C4-2B (cell line): ENCODE measurements around the gene GMDS.

Experiments used
- H3K27ac ChIP-seq: fragments of 450-650 bp; 2 replicates; pipeline ENCODE4 v1.5.1; 2017
- ZFX ChIP-seq: fragments of 450-650 bp; IDR thresholded peaks from 2 replicates; pipeline ENCODE4 v1.6.1; 2017
- TF ChIP-seq, protein P1 (sequence below): fragments of 450-650 bp; conservative IDR thresholded peaks from 2 replicates; pipeline ENCODE4 v1.5.1; 2017; ENCODE audit warnings: mild to moderate bottlenecking

Gene GMDS

DNA sequence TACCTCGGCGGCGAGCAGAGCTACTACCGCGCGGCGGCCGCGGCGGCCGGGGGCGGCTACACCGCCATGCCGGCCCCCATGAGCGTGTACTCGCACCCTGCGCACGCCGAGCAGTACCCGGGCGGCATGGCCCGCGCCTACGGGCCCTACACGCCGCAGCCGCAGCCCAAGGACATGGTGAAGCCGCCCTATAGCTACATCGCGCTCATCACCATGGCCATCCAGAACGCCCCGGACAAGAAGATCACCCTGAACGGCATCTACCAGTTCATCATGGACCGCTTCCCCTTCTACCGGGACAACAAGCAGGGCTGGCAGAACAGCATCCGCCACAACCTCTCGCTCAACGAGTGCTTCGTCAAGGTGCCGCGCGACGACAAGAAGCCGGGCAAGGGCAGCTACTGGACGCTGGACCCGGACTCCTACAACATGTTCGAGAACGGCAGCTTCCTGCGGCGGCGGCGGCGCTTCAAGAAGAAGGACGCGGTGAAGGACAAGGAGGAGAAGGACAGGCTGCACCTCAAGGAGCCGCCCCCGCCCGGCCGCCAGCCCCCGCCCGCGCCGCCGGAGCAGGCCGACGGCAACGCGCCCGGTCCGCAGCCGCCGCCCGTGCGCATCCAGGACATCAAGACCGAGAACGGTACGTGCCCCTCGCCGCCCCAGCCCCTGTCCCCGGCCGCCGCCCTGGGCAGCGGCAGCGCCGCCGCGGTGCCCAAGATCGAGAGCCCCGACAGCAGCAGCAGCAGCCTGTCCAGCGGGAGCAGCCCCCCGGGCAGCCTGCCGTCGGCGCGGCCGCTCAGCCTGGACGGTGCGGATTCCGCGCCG lies 634.7 kb downstream of the GMDS start:
- no peak for TF ChIP-seq ZFX
- TF ChIP-seq, protein P1, sequence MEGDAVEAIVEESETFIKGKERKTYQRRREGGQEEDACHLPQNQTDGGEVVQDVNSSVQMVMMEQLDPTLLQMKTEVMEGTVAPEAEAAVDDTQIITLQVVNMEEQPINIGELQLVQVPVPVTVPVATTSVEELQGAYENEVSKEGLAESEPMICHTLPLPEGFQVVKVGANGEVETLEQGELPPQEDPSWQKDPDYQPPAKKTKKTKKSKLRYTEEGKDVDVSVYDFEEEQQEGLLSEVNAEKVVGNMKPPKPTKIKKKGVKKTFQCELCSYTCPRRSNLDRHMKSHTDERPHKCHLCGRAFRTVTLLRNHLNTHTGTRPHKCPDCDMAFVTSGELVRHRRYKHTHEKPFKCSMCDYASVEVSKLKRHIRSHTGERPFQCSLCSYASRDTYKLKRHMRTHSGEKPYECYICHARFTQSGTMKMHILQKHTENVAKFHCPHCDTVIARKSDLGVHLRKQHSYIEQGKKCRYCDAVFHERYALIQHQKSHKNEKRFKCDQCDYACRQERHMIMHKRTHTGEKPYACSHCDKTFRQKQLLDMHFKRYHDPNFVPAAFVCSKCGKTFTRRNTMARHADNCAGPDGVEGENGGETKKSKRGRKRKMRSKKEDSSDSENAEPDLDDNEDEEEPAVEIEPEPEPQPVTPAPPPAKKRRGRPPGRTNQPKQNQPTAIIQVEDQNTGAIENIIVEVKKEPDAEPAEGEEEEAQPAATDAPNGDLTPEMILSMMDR: no peak
- H3K27ac ChIP-seq: no peak overlapping the region

DNA sequence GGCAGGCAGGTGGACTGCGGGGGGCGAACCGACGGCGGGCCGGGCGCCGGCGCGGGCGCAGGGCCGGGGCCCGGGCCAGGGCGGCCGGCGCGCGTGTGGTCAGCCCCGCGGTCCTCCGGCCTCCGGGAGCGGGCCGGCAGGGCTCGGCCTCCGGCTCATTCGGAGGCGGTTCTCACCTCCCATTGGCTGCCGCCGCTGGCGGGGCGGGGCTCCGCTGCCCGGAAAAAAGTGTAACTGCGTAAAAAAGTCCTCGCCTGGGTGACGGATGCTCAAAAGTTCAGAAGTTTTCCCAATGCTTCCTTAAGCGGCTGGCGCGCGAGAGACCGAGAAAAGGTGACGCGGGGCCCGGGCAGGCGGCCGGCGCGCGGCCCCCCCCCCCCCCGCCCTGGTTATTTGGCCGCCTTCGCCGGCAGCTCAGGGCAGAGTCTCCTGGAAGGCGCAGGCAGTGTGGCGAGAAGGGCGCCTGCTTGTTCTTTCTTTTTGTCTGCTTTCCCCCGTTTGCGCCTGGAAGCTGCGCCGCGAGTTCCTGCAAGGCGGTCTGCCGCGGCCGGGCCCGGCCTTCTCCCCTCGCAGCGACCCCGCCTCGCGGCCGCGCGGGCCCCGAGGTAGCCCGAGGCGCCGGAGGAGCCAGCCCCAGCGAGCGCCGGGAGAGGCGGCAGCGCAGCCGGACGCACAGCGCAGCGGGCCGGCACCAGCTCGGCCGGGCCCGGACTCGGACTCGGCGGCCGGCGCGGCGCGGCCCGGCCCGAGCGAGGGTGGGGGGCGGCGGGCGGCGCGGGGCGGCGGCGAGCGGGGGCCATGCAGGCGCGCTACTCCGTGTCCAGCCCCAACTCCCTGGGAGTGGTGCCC lies 635.5 kb downstream of the GMDS start, which contains the start of gene FOXC1:
FOXC1 (plus strand) TSS at position 268 of the 849 bp plus-strand sequence; CDS start at position 799, 531 bp downstream.
- TF ChIP-seq, protein P1: no peak
- TF ChIP-seq ZFX: 0 out of 2 replicates have a peak, but pooled peaks have one; percentile 33
- H3K27ac ChIP-seq: no peak within 1 kb of the TSS; the same call in 1 of the 2 replicates

DNA sequence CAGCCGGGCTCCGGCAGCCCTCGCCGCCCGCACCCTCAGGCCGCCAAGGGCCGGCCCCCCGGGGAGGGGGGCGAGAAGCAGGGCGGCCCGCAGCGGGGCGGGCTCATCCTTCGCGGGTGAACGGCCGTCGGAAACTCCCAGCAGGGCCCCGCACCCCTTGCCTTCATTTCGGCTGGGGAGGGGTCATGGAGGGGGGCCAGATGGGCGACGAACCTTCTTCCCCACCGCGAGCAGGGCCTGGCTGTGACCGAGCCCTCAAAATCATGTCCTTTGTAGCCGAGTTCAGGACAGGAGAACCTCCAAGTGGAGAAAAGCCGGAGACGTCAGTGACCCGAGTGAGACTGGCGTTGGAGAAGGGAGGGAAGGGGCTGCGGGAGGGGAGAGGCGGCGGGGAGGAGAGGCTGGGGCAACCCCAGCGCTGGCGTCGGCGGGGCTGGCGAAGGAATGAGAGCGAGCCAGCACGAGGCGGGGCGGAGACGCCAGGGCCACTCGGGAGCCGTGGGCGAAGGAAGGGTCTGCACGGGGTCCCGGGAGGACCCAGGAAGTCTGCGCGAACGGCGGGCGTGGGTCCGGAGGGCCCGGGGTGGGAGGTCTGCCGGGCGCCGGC lies 636.3 kb downstream of the GMDS start:
- TF ChIP-seq, protein P1: no peak
- TF ChIP-seq ZFX: no peak
- no peak overlapping the region; the same call in 1 of the 2 replicates for H3K27ac ChIP-seq

DNA sequence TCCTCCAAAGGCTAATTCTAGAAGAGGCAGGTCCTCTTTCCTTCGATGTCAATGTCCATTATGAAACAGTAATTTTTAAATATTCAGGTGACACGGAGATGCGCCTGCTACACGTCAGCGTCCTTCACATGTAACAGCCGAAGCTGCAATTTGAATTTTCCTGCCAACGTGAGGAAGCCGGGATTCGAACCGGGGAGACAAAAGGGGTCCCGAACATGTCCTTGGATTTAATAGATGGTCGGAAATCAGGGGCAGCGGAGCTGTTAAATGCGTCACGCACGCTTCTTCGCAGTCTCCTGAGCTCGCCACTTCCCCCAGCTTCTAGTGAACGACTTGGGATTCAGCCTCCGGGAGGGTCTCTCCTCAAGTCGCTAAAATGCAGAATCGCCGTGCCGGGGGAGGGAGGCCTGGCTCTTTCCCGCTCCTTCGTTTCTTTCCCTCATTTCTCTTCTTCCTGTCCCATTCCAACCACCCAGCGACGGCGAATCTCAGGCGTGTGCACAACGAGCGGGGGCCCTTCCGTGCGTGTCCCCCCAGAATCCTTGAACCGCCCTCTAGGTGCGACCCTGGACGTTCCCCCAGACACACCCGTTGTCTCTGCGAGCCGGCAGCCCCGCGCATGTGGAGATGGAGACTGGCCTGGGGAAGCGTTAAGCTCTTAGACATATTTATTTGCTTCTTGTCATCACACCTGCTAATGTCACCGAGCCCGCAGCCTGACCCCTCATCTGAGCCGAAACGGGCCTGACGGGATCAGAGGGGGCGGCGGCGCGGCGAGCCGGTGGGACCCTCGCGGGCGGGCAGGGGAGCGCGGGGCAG lies 637.0 kb downstream of the GMDS start:
- no peak overlapping the region for H3K27ac ChIP-seq
- TF ChIP-seq ZFX: no peak
- TF ChIP-seq, protein P1: no peak

DNA sequence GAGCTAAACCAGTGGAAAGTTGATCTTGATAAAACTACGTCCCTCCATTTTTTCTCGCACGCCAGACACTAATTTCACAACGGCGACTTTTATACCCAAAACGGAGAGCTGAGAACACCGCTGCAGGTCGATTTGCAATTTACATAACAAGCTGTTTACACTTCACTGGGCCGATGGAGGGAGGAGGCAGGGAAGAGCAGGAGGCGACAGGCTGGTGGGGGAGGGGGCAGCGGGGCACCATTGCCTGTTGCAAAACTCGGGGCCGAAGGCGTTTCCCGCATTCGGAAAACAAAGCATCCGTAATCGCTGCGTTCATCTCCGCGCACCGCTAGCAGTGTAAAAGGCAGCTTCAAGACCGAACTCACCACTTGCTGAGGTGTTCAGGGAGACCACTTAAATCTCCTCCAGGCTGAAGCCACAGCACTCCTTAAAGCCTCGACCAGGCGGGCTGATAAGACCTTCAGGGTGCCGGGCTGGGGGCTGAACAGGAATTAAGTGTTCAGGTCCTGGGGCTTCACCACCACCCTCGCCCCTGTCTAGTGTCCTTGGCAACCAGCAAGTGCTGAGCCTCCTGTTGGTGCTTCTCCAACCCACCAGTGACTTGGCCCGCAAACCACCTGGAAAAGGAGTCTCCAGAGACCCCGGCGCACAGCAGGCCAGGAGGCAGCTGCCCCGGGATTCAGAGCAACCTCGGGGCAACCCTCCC lies 637.7 kb downstream of the GMDS start:
- no peak for TF ChIP-seq ZFX
- H3K27ac ChIP-seq: no peak overlapping the region

DNA sequence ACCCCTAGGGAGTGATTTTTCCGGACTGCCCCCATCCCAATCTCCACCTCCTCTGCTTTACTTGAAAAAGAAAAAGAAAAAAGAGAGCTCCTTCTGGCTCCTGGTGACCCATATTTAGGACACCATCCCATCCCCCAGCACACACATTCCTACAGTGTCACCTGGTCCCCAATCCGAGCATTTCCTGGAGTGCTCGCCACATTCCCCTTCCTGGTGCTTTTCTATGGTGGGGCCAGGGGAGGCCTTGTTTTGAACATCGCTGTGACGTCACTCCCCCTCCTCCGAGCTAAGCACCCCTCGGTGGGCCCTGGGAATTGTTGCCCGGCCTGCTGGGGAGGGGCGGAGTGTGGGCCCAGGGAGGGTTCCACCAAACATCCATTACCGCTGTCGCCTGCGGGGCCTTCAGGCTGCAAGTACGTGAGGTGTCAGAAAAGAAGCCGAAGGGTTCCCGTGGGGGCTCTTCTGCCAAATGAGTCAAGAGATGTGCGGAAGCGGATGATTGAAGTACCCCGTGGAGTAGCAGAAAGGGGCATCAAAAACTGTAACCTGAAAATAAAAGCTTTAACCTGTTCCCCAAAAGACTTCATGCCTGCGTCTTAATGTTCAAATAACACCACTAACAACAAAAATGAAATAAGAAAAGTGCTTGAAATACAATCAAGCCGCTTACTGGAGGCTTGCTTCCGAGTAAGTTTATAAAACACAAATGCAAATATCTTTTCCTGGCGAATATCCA lies 638.5 kb downstream of the GMDS start:
- H3K27ac ChIP-seq: no peak overlapping the region
- TF ChIP-seq, protein P1: no peak
- TF ChIP-seq ZFX: no peak
